Activated CD4-positive, alpha-beta T cell treated with anti-CD3 and anti-CD28 coated beads, Interleukin-2, amount 50 U/mL, for 4 hours (primary cell): ENCODE results near the gene SPDYE2.
"Not testable (repeated sequence)": the region's sequence is repeated elsewhere in the genome, so short reads cannot be mapped to it uniquely, and the experiment has no call there.

Experiments
- DNase-seq, 2 experiments: peaks; one replicate each; pipeline ENCODE4 v3.0.0-alpha.2; 2020

SPDYE2 gene

DNA sequence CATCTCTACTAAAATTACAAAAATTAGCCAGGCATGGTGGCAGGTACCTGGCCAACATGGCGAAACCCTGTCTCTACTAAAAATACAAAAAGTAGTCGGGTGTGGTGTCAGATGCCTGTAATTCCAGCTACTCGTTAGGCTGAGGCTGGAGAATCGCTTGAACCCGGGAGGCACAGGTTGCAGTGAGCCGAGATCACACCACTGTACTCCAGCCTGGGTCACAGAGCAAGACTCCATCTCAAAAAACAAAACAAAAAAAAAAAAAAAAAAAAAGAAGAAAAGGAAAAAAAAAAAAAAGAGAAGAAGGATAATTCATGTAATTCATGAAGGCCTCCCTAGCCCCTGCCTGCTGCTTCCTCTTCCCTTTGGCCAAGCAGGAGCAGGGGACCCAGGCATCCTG, 10.4 kb upstream of the SPDYE2 start:
- not testable (repeated sequence) for DNase-seq

DNA sequence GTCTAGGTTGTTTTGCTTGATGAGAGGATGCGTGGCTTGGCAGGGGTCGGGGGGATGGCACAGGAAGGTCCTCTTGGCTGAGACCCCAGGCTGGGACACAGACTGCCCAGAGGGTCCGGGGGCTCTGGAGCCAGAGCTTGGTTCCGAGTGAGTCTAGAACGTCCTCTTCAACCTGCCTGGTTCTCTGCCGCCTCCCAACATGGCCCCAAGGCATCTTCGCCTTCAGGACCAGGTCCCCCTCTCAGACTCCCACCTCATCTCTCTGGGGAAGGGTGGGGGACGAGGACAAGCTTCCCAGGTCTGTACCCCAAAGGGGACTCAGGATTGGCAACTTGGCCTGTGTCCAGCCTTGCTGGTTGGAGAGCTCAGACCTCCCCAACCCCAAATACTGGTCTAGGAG, 8.9 kb upstream of the SPDYE2 start:
- not testable (repeated sequence) for DNase-seq

DNA sequence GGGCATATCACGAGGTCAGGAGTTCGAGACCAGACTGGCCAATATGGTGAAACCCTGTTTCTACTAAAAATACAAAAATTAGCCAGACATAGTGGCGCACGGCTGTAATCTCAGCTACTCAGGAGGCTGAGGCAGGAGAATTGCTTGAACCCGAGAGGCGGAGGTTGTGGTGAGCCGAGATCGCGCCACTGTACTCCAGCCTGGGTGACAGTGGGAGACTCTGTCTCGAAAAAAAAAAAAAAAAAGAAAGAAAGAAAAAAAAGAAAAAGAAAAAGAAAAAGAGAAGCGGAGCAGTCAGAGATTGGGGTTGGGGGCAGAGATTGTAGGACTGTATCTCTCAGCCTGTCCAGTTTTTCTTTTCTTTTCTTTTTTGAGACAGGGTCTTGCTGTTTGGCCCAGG, 8.3 kb upstream of the SPDYE2 start:
- not testable (repeated sequence) for DNase-seq

DNA sequence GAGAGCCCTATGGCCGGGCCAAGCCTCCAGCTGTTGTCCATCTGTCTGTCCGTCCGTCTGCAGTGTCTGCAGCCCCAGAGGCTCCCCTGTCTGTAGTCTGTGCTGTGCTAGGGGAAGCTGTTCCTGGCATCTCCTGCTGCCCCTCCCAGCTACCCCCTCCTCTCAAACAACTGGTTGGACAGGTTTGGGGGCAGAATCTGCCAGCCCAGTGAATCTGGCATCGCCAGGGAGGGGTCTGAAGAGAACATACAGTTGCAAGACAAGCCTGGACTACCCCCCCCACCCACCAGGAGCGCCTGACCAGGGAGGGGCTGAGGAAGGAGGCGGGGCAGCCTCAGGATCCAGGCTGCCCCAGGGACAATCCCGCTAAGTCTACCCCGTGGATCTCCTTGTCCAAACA, 7.4 kb upstream of the SPDYE2 start, which contains the start of gene UPK3BL2:
UPK3BL2 (minus strand) TSS at position 101 of the 400 bp plus-strand sequence; CDS start at position 41, 60 bp downstream.
- DNase-seq = not testable (repeated sequence)

DNA sequence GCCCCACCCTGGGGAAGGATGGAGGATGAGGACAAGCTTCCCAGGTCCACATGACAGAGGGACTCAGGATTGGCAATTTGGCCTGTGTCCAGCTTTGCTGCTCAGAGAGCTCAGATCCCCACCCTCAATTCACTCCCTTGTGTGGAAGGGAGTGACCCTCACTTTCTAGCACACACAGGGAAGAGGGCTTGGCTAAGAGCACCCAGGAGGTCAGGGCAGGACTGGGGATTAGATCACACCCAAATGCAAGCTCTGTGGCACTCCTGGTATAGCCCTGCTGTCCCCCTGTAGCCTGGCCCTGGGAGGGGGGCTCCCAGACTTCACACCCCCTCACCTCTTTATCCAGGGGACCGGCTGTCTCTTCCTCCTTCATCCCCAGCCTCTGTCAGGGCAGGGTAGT, 6.7 kb upstream of the SPDYE2 start:
- not testable (repeated sequence) for DNase-seq

DNA sequence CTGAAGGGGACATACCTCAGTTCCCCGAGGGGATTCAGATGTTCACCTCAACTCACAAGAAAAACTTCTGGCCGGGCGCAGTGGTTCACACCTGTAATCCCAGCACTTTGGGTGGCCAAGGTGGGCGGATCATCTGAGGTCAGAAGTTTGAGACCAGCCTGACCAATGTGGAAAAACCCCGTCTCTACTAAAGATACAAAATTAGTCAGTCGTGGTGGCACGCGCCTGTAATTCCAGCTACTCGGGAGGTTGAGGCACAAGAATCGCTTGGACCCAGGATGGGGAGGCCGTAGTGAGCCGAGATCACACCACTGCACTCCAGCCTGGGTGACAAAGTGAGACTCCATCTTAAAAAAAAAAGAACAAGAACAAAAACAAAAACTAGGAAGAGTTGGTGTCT, 5.7 kb upstream of the SPDYE2 start:
- not testable (repeated sequence) for DNase-seq

DNA sequence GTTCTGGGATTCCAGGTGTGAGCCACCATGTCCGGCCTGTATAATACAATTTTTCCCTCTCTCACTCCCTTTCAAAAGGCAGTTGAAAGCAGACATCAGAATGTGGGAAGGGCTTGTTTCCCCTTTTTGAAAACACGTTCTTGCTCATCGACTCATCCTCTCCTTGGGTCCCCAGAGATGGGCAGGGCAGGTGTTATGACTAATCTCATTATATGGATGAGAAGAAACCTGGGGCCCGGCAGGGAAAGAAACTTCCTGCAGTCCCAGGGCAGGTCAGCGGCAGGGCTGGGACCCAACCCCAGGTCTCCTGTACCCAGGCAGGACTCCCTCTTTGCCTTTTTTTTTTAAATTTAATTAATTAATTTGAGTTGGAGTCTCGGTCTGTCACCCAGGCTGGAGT, 4.7 kb upstream of the SPDYE2 start:
- not testable (repeated sequence) for DNase-seq

DNA sequence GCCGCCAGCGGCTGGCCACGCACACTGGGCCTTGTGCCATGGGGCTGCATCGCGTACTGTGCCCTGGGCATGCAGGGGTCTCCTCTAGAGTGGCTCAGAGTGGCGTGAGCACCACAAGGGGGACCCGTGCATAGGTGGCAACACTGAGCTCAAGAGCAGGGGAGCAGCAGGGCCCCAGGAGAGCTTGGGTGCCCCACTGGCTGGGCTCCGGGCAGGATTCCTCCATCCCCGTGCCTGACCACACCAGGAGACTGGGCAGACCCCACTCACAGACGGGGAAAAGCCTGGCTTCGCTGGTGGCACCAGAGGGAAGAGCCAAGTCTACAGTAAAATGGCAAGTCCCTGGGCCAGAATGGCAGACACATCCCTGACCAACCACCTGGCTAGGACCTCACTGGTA, 17.6 kb downstream of the SPDYE2 start:
- DNase-seq = not testable (repeated sequence)

DNA sequence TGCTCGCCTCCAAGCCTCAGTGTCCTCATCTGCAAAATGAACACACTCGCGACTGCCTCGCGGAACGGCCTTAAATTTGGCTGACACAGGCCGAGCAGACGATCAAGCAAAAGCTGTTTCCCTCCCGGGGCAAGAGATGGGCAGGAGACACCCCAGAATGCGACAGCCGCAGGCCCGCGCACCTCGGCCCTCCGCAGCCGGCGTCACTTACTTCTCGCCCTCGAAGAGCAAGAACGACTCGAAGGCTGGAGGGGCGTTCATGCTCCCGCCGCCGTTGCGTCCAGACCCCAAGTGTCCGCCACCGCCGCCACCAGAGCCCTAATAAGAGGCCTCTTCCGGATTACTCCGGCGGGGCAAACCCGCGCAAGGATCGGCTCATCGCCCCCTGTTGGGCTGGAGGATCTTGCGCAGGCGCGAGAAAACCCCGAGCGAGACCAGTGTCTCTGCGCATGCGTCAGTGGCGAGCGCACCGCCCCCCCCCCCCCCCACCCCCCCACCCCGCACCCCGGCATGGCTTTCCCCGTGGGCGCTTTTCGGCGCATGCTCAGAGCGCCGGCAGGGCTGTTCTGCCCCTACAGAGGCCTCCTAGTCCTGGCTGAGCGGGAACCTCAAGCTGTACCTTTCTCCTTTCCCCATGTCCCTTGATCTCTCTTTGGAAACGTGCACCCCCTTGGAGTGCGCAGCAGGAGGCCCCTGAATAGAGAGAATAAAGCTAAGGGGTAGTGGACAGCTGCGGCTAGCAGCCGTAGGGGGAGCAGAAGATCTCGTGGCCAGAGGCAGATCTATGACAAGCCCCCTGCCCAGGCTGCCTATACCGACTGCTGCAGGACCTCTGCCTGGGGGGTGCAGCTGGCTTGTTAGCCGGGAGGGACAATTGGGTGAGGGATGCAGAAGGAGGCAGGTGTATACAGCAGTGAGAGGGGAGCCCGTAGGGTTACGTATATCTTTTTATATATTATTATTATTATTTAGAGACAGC, 21.5 kb downstream of the SPDYE2 start, which contains the start of gene POLR2J3:
POLR2J3 (minus strand) TSS at position 323 of the 979 bp plus-strand sequence; CDS start at position 261, 62 bp downstream.
- peak; percentile 97 to 99 for DNase-seq

DNA sequence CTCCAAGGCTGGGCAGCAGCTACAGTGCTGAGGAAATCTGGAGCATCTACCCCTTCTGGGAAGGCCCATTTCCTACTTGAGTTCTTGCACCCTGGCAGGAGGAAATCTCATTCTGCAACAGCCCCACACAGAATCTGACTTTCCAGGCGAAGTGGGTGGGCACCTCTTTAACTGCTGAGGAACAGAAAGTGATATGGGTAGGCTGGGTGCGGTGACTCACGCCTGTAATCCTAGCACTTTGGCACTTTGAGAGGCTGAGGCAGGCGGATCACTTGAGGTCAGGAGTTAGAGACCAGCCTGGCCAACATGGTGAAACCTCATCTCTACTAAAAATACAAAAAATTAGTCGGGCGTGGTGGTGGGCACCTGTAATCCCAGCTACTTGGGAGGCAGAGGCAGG, 23.6 kb downstream of the SPDYE2 start:
- DNase-seq = not testable (repeated sequence)

DNA sequence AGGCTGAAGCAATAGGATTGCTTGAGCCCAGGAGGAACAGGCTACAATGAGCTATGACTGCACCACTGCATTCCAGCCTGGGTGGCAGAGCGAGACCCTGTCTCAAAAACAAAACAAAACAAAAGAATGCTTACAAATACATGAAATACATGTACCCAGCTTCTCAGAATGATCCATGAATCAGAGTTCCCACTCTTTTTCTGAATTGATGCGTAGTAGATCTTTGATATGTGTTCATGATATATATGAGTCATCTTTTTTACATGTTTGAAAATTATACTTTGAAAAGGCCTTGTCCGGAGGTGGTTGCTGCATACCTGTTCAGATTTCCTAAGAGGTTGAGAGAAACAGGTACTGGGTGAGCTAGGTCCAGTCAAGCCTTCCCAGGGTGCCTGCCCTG, 25.3 kb downstream of the SPDYE2 start:
- not testable (repeated sequence) for DNase-seq

DNA sequence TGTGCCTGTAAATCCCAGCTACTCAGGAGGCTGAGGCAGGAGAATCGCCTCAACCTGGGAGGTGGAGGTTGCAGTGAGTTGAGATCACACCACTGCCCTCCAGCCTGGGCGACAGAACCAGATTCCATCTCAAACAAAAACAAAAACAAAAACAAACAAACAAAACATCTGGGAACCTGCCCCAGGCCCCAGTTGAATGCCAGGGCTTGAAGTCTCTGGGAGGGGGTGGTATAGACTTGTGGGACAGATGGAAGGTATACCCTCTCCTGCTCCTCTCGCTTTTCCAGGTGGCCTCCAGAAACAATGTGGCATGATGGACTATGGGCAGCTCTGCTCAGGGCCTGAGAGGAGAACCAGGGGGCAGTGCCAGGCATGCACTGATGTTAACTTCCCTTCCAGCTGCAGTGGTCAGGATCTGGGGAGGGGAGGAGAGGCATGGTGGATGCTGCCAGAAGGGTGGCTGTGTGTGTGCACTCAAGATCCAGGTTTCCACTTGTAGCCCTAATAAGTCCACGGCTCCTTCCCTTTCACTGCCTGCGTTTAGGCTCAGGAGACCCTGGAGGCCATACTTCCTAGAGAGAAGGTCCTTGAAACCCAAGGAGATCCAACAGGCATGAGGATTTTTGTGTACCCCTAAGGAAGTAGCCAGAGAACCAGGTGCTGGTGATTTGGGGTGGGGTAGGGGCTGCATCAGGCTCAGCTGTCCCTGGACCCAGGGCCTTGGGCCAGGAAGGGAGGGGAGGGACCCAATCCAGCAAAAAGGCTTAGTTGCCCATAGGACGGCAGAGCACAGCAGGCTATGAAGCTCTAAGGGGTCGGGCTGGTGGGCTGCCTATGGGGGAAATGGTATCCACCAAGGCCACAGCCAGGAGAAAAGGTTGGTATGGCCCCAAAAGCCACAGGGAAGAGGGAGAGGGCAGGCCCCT, 26.6 kb downstream of the SPDYE2 start:
- not testable (repeated sequence) for DNase-seq

DNA sequence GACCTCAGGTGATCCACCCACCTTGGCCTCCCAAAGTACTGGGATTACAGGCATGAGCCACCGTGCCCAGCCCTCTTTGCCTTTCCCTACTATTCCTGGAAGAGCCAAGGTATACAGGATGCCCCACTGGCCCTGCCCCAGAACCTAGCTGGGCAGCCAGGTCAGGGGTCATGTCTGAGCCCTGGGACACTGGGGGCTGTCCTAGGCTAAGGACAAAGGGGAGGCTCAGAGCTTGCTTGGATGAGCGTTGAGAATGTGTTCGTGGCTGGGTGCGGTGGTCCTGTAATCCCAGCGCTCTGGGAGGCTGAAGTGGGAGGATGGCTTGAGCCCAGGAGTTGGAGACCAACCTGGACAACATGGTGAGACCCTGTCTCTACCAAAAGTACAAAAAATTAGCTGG, 27.5 kb downstream of the SPDYE2 start:
- DNase-seq = not testable (repeated sequence)

DNA sequence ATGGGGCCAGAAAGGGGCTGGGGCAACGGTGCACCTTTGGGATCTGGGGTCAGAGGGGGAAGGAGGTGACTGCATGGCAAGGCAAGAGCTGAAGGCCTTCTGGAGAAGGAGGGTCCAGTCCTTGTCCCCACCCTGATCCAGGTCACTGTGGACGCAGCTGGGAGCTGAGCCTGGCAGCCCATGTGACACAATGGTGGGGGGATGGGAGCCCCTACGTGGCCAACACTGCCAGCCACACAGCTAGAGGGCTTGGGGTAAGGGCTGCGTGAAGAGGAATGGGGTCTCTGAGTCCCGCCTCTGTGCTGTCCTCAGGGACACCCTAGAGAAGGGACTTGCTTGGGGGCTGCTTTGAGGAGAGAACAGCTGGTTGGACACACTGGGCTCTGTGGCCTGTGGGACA, 30.7 kb downstream of the SPDYE2 start:
- not testable (repeated sequence) for DNase-seq

DNA sequence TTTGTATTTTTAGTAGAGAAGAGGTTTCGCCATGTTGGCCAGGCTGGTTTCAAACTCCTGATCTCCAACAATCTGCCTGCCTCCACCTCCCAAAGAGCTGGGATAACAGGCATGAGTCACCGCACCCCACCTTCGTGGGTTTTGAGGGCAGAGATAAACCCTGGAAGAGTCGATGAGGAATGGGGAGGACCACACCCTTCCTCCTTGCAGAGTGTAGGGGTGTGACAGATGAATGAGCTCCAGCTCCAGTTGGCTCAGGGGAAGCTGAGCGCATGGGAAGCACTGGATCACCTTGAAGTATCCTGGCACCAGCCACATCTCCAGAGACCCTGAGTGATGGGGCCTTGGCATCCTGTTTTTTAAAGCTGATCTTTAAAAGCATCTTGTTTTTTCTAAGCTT, 32.5 kb downstream of the SPDYE2 start:
- DNase-seq = not testable (repeated sequence)

DNA sequence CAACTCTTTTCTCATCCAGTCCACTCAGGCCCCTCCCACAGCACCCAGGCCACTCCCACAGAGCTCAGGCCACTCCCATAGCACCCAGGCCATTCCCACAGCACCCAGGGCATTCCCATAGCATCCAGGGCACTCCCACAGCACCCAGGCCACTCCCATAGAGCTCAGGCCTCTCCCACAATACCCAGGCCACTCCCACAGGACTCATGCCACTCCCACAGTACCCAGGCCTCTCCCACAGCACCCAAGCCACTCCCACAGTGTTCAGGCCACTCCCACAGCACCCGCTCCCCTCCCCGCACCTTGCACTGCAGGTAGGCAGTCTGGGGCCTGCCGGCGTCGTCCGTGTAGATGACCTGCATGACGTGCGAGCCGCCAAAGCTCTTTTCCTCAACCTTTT, 38.8 kb downstream of the SPDYE2 start:
- not testable (repeated sequence) for DNase-seq

DNA sequence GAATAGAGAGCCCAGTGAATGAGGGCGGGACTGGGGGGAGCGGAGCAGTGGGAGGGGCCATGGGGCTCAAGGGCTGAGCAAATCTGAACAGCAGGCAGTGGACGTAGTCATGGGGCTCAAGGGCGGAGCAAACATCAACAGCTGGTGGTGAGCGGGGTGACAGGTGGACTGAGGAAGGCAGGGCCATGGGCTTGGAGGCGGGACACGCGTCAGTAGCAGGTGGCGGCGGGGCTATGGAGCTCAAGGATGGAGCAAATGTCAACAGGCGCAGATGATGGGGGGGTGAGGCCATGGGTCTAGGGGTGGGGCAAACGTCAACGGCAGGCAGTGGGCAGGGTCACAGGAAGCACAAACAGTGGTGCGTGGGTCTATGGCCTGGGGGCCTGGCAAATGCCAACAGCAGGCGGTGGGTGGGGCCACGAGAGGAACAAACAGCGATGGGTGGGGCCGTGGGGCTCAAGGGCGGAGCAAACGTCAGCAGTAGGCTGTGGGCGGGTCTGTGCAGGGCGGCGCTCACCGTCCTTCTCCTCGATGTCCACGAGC, 41.5 kb downstream of the SPDYE2 start:
- peak; percentile 12 to 24 for DNase-seq

DNA sequence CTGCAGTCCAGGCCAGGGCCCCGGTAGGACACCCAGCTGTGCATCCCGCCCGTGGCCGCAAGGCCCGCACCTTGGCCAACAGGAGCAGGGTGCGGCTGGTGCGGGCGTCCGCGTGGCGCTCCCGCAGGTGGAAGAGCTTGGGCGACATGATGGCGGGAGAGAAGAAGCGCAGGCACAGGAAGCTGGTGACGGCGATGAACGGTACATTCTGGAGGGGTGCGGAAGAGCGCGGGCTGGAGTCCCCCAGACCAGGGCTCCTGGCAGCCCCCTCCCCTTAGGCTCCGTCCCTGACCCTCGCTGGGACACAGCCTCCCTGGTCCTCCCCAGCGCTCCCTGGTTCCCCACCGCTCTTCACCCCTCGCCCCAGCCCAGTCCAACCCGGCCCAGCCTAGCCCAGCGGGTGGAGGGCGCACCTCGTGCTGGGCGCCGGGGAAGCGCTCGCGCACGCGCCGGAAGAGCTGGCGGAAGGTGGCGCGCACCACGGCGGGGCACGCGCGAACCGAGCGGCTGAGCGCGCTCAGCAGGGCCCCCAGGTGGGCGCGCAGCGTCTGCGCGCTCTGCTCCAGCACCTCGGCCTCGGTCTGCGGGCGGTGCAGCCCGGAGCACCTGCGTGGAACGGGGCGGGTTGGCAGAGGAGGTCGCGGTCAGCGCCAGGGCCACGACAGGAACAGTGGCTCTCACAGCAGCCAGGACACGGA, 42.8 kb downstream of the SPDYE2 start:
- DNase-seq = not testable (repeated sequence)

DNA sequence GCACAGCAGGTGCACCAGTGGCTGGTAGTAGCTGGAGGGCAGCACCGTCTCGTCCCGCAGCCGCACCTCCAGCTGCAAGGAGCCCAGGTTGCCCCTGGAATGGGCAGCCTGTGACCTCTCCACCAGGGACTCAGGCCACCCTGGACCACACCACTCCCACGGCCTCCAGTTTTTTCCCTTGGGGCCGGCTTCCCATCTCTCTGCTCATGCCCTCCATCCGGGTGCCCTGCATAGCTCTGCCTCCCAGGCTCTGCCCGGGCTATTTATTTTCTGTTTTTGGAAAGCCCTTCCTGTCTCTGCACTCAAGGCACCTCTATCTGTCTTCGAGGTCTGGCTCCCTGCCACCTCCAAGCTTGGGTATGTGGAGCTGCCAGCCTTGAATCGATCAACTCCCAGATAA, 45.0 kb downstream of the SPDYE2 start:
- DNase-seq = not testable (repeated sequence)

DNA sequence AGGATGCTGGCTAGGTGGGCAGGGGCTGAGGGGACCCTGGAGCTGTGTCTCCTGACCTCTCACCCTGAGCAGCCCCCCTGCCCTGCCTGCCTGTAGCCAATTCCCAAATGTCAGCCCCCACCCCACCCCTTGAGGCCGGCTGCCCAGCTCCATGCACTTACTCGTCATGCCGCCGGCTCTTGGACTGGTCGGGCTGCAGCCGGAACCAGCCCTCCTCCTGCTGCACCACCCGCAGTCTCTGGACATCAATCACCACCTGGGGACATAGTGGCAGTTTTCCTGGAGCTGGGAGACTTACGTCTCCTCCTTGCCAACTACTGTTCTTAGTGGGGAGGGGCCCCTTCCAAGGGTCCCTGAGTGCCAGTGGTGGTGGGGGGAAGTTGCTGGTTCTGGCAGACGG, 48.7 kb downstream of the SPDYE2 start:
- not testable (repeated sequence) for DNase-seq

DNA sequence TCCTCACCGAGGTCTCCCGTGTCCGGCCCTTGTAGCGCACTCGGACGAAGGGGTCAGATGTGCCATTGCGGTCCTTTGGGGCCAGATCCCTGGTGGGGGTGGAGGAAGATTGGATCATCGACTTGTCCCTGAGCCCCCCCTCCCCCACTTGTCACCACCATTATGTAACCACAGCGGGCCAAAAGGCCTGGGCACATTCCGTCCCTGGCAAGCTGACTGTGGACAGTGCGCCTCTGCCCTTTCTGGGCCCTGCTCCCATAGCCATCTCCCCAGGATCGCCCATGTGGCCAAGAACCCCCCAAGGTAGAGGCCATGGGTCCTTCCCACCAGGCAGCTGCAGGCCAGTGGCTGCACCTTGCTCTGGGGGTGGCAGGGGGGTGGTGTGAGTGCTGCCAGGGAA, 51.3 kb downstream of the SPDYE2 start:
- DNase-seq = not testable (repeated sequence)
